ENCODE data around the gene MLLT1. TPM values are rescaled to one million over a fixed set of nuclear protein-coding genes. Genes with fewer than 3 reads are reported as not detected.

Gene MLLT1
- total and polyA plus RNA-seq, 2 donors (not counting 1 experiment from before 2014, with no cell fraction given) = 19.4 to 40.2 TPM

GRCh38 chr19:6298413-6298812 lies 18.6 kb upstream of the MLLT1 start:
- no peaks in the 10 kb centered on the region for H4K20me1 ChIP-seq (ENCODE audit: control insufficient read depth, insufficient read depth, low read length, poor library complexity, severe bottlenecking)
- 95% methylated on average over 5 of the region's 5 CpGs for WGBS (ENCODE audit: insufficient coverage)
- no peaks in the 10 kb centered on the region for H3K4me1 ChIP-seq (ENCODE audit: control insufficient read depth in 2 of 2, insufficient read depth in 2 of 2, low read length in 2 of 2)
- Mint-ChIP-seq H3K27me3 (peaks cover 4% of the 10 kb centered on the region), H3K27ac (no peak overlapping the region), H3K9me3 (ENCODE audit: insufficient read depth) (no peaks in the 10 kb centered on the region), H3K4me3 (no peak overlapping the region), H3K4me1 (no peaks in the 10 kb centered on the region)
- H3K27me3 ChIP-seq (replicated peaks in 1 of 4; ENCODE audit: control extremely low read depth in 1 of 4, control insufficient read depth in 3 of 4, insufficient read depth in 4 of 4, low read length in 3 of 4) = peaks cover 0 to 17% (median 0%) of the 10 kb centered on the region in 4 experiments
- H3K4me3 ChIP-seq (ENCODE audit: control extremely low read depth in 1 of 5, extremely low read depth in 1 of 5, insufficient read depth in 1 of 5, low read depth in 2 of 5, low read length in 4 of 5) = no peak overlapping the region
- intact Hi-C loops (cut with micrococcal nuclease) = no loop called here
- H3K27ac ChIP-seq (ENCODE audit: low read length in 2 of 2) = no peak overlapping the region
- no peaks in the 10 kb centered on the region for H3K79me2 ChIP-seq (ENCODE audit: control insufficient read depth, insufficient read depth, low read length)
- no peaks in the 10 kb centered on the region for H3K36me3 ChIP-seq (replicated peaks in 1 of 2; ENCODE audit: control extremely low read depth in 1 of 2, control insufficient read depth in 1 of 2, extremely low read depth in 1 of 2, insufficient read depth in 2 of 2, low read length in 1 of 2)
- TF ChIP-seq CTCF (IDR thresholded peaks at IDR 0.05) (no peak), EZH2 (IDR thresholded peaks at IDR 0.05; ENCODE audit: borderline replicate concordance, insufficient read depth, low read depth, low read length, poor library complexity, severe bottlenecking) (no peak)
- ChIA-PET POLR2A (interaction anchor here (0.6 kb wide), 1 partner anchor 773 kb away, joined by 3 read pairs; no protein-coding TSS in a partner anchor), CTCF (interaction anchor here (0.7 kb wide), 1 partner anchor 14 kb away, joined by 3 read pairs; no protein-coding TSS in a partner anchor)
- H2AFZ ChIP-seq (ENCODE audit: insufficient read depth, low read depth, low read length, poor library complexity, severe bottlenecking) = no peak overlapping the region
- H3K4me2 ChIP-seq (replicated peaks; ENCODE audit: low read depth, low read length, poor library complexity, severe bottlenecking) = no peak overlapping the region
- DNase-seq = no peak
- peaks cover 2 to 40% (median 9%) of the 10 kb centered on the region in 3 donors for H3K9me3 ChIP-seq (ENCODE audit: control extremely low read depth in 1 of 3, control insufficient read depth in 2 of 3, insufficient read depth in 1 of 3, low read length in 2 of 3)
- H3K9ac ChIP-seq (ENCODE audit: low read length) = no peak overlapping the region
- no peak for ATAC-seq (ENCODE audit: low read depth)

GRCh38 chr19:6297202-6297601 lies 17.4 kb upstream of the MLLT1 start:
- ATAC-seq (ENCODE audit: low read depth) (no peak), DNase-seq (no peak)
- intact Hi-C loops (cut with micrococcal nuclease) = no loop called here
- H3K9me3 ChIP-seq (ENCODE audit: control extremely low read depth in 1 of 3, control insufficient read depth in 2 of 3, insufficient read depth in 1 of 3, low read length in 2 of 3) = peaks cover 2 to 52% (median 21%) of the 10 kb centered on the region in 3 donors
- no peak overlapping the region for H3K9ac ChIP-seq (ENCODE audit: low read length)
- Mint-ChIP-seq H3K9me3 (ENCODE audit: insufficient read depth) (no peaks in the 10 kb centered on the region), H3K4me3 (no peak overlapping the region), H3K27me3 (peaks cover 3% of the 10 kb centered on the region), H3K27ac (no peak overlapping the region), H3K4me1 (no peaks in the 10 kb centered on the region)
- CTCF ChIA-PET = interaction anchor here (0.7 kb wide), 1 partner anchor 646 kb away, joined by 3 read pairs; no protein-coding TSS in a partner anchor
- H3K4me1 ChIP-seq (ENCODE audit: control insufficient read depth in 2 of 2, insufficient read depth in 2 of 2, low read length in 2 of 2) = no peaks in the 10 kb centered on the region
- H3K27me3 ChIP-seq (replicated peaks in 1 of 4; ENCODE audit: control extremely low read depth in 1 of 4, control insufficient read depth in 3 of 4, insufficient read depth in 4 of 4, low read length in 3 of 4) = peaks cover 0 to 17% (median 0%) of the 10 kb centered on the region in 4 experiments
- no peaks in the 10 kb centered on the region for H3K79me2 ChIP-seq (ENCODE audit: control insufficient read depth, insufficient read depth, low read length)
- H3K36me3 ChIP-seq (replicated peaks in 1 of 2; ENCODE audit: control extremely low read depth in 1 of 2, control insufficient read depth in 1 of 2, extremely low read depth in 1 of 2, insufficient read depth in 2 of 2, low read length in 1 of 2) = no peaks in the 10 kb centered on the region
- H4K20me1 ChIP-seq (ENCODE audit: control insufficient read depth, insufficient read depth, low read length, poor library complexity, severe bottlenecking) = no peaks in the 10 kb centered on the region
- TF ChIP-seq CTCF (IDR thresholded peaks at IDR 0.05) (no peak), EZH2 (IDR thresholded peaks at IDR 0.05; ENCODE audit: borderline replicate concordance, insufficient read depth, low read depth, low read length, poor library complexity, severe bottlenecking) (no peak)
- POLR2A ChIA-PET = no interaction called here
- 77% methylated on average over 4 of the region's 6 CpGs for WGBS (ENCODE audit: insufficient coverage)
- H2AFZ ChIP-seq (ENCODE audit: insufficient read depth, low read depth, low read length, poor library complexity, severe bottlenecking) = no peak overlapping the region
- no peak overlapping the region for H3K4me3 ChIP-seq (ENCODE audit: control extremely low read depth in 1 of 5, extremely low read depth in 1 of 5, insufficient read depth in 1 of 5, low read depth in 2 of 5, low read length in 4 of 5)
- no peak overlapping the region for H3K4me2 ChIP-seq (replicated peaks; ENCODE audit: low read depth, low read length, poor library complexity, severe bottlenecking)
- no peak overlapping the region for H3K27ac ChIP-seq (ENCODE audit: low read length in 2 of 2)

Measured in B cell (primary cell).